CD4-positive, CD25-positive, alpha-beta regulatory T cell (primary cell): ENCODE measurements around the gene SYS1. TPM values are rescaled to one million over a fixed set of nuclear protein-coding genes. Genes with fewer than 3 reads are reported as not detected.
A peak's percentile ranks its signal among the peaks of the same experiment; 100 is the strongest.

Source experiments
- ATAC-seq, 2 donors: fragments of 150-1000 bp; cut with Tn5 transposase; one replicate each; pipeline ENCODE4 v1.10.0; 2021; ENCODE audit warnings: low read depth in 2 of 2, moderate number of reproducible peaks in 2 of 2, moderate library complexity in 1 of 2
- DNase-seq, 3 donors: peaks; one replicate each; pipeline versions ENCODE4 v3.0.0 to v3.0.0-alpha.2; 2012 to 2022; ENCODE audit warnings: mixed read lengths in 1 of 3
- H3K27ac ChIP-seq: one replicate; pipeline ENCODE4 v1.7.0; 2013; ENCODE audit warnings: mild to moderate bottlenecking, low read length; ENCODE audit not compliant: insufficient read depth, poor library complexity, severe bottlenecking
- H3K27me3 ChIP-seq: one replicate; pipeline ENCODE4 v1.7.0; 2013; ENCODE audit warnings: low read length; ENCODE audit not compliant: control insufficient read depth, insufficient read depth
- H3K36me3 ChIP-seq: one replicate; pipeline ENCODE4 v1.7.0; 2013; ENCODE audit warnings: mild to moderate bottlenecking, low read length, moderate library complexity; ENCODE audit not compliant: control insufficient read depth, insufficient read depth
- H3K4me1 ChIP-seq: 2 replicates; pipeline ENCODE4 v1.7.0; 2013; ENCODE audit warnings: mild to moderate bottlenecking, low read length; ENCODE audit not compliant: insufficient read depth, control insufficient read depth, poor library complexity, severe bottlenecking
- H3K4me3 ChIP-seq: one replicate; pipeline ENCODE4 v1.7.0; 2013; ENCODE audit warnings: low read depth, mild to moderate bottlenecking, low read length, moderate library complexity
- H3K9me3 ChIP-seq, 2 experiments: 1 replicate in 1 of 2; 2 replicates in 1 of 2; pipeline ENCODE4 v1.7.0; 2013; ENCODE audit warnings: low read length in 2 of 2, mild to moderate bottlenecking in 1 of 2, moderate library complexity in 1 of 2; ENCODE audit not compliant: control insufficient read depth in 2 of 2
- H3K27ac Mint-ChIP-seq, 3 donors: one replicate each; pipeline ENCODE4 v1.8.0; 2020 to 2022; ENCODE audit warnings: mild to moderate bottlenecking in 3 of 3, mixed read lengths in 3 of 3, moderate library complexity in 2 of 3
- H3K27me3 Mint-ChIP-seq: one replicate; pipeline ENCODE4 v1.8.0; 2022; ENCODE audit warnings: mild to moderate bottlenecking, mixed read lengths
- H3K36me3 Mint-ChIP-seq: one replicate; pipeline ENCODE4 v1.8.0; 2020; ENCODE audit warnings: mixed read lengths
- H3K4me1 Mint-ChIP-seq, 4 donors: one replicate each; pipeline ENCODE4 v1.8.0; 2020 to 2022; ENCODE audit warnings: mixed read lengths in 4 of 4, mild to moderate bottlenecking in 1 of 4
- H3K4me3 Mint-ChIP-seq, 4 donors: one replicate each; pipeline ENCODE4 v1.8.0; 2020 to 2022; ENCODE audit warnings: mild to moderate bottlenecking in 4 of 4, mixed read lengths in 4 of 4, moderate library complexity in 3 of 4
- H3K9me3 Mint-ChIP-seq, 7 donors: one replicate each; pipeline ENCODE4 v1.8.0; 2020 to 2022; ENCODE audit warnings: mixed read lengths in 7 of 7, mild to moderate bottlenecking in 3 of 7, moderate library complexity in 2 of 7
- polyA plus RNA-seq, 4 donors: library from polyadenylated mRNA; unstranded; fragments of 300-500 nt; fragmentation: Illumina TruSeq; gene quantifications; one replicate each; pipeline ENCODE4 v1.2.3, GENCODE V29; 2021
- total RNA-seq: library from RNA; stranded (reverse); gene quantifications from one replicate; pipeline ENCODE4 v1.2.3, GENCODE V29; 2022

SYS1 gene
- total and polyA plus RNA-seq, 5 donors from 2014 or later, result 38.4 to 94.2 (median 43.4) TPM

GRCh38 chr20:45320948-45321595 lies 41.9 kb upstream of the SYS1 start:
- no peak overlapping the region for H3K4me3 ChIP-seq
- no peaks in the 10 kb centered on the region for H3K36me3 Mint-ChIP-seq
- H3K4me3 Mint-ChIP-seq, result peak overlapping the region in 2 of 4 donors; percentile 15 to 36

GRCh38 chr20:45322952-45323383 lies 40.0 kb upstream of the SYS1 start:
- no peaks in the 10 kb centered on the region for H3K36me3 ChIP-seq
- H3K27ac ChIP-seq, result no peak overlapping the region
- DNase-seq (no peak), ATAC-seq (no peak)
- peaks cover 15% of the 10 kb centered on the region for H3K4me1 ChIP-seq
- Mint-ChIP-seq H3K36me3 (no peaks in the 10 kb centered on the region), H3K9me3 (no peaks in the 10 kb centered on the region), H3K27ac (no peak overlapping the region), H3K4me3 (no peak overlapping the region), H3K4me1 (peaks cover 8 to 19% (median 15%) of the 10 kb centered on the region in 4 donors), H3K27me3 (no peaks in the 10 kb centered on the region)
- no peaks in the 10 kb centered on the region for H3K27me3 ChIP-seq
- no peaks in the 10 kb centered on the region for H3K9me3 ChIP-seq
- no peak overlapping the region for H3K4me3 ChIP-seq

More at GRCh38 chr20:45320948-45321595, 41.9 kb upstream of the SYS1 start:
- no peak overlapping the region for H3K27ac ChIP-seq
- peak in 2 of 3 donors; percentile 11 to 78 for DNase-seq
- H3K36me3 ChIP-seq, result no peaks in the 10 kb centered on the region
- Mint-ChIP-seq H3K27ac (peak overlapping the region; percentile 63 to 78 (median 72)), H3K4me1 (peaks cover 8 to 27% (median 15%) of the 10 kb centered on the region in 4 donors), H3K9me3 (no peaks in the 10 kb centered on the region), H3K27me3 (peaks cover 5% of the 10 kb centered on the region)
- ATAC-seq, result peak; percentile 58 to 66
- peaks cover 15% of the 10 kb centered on the region for H3K4me1 ChIP-seq
- H3K27me3 ChIP-seq, result no peaks in the 10 kb centered on the region
- H3K9me3 ChIP-seq, result no peaks in the 10 kb centered on the region

GRCh38 chr20:45323731-45324130 lies 39.2 kb upstream of the SYS1 start:
- no peak overlapping the region for H3K4me3 ChIP-seq
- no peaks in the 10 kb centered on the region for H3K9me3 ChIP-seq
- Mint-ChIP-seq H3K4me1 (peaks cover 8 to 19% (median 15%) of the 10 kb centered on the region in 4 donors), H3K9me3 (no peaks in the 10 kb centered on the region), H3K4me3 (no peak overlapping the region), H3K27ac (no peak overlapping the region), H3K36me3 (no peaks in the 10 kb centered on the region), H3K27me3 (no peaks in the 10 kb centered on the region)
- no peak overlapping the region for H3K27ac ChIP-seq
- peaks cover 15% of the 10 kb centered on the region for H3K4me1 ChIP-seq
- H3K36me3 ChIP-seq, result peaks cover under 1% of the 10 kb centered on the region
- ATAC-seq, result no peak
- H3K27me3 ChIP-seq, result no peaks in the 10 kb centered on the region
- no peak for DNase-seq

DNA sequence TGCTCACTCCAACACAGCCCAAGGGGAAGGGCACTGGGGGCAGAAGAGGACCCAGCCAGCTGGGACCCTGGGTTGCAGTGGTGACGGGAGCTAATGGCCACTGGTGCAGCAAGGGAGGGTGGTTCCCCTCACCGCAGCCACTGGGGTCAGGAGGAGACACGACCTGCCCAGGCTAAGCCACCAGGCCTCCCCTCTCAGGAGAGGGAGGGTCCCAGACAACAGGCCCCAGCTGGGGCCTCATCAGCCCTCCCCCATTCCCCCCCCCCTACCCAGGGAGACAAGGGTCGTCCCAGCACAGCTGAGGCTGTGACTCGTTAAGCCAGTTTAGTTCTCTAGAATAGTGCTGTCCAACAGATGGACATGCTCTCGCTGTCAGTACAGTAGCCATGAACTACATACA lies 37.6 kb upstream of the SYS1 start:
- H3K9me3 ChIP-seq, result no peaks in the 10 kb centered on the region

DNA sequence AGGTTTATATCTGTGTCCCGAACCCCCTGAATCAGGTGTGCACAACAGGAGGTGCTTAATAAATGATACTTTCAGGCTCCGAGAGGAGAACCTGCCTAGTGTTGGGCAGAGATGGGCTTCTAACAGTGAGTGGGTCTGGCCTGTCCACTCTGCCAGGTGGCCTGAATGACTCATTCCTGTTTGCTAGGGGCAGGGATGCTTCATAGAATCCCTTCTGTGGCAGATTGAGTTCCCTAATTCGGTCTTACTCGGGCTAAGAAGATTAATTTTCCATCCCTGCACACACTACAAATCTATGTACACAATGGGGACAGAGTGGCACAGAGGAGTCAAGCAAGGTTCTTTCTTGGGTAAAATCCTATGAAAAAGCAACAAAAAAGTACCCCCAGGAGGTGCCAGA lies 34.5 kb upstream of the SYS1 start:
- Histone ChIP-seq H3K27me3 (no peaks in the 10 kb centered on the region), H3K4me3 (no peak overlapping the region), H3K4me1 (no peaks in the 10 kb centered on the region), H3K27ac (no peak overlapping the region), H3K36me3 (peaks cover 7% of the 10 kb centered on the region), H3K9me3 (no peaks in the 10 kb centered on the region)
- DNase-seq (no peak), ATAC-seq (no peak)
- Mint-ChIP-seq H3K4me3 (no peak overlapping the region), H3K36me3 (no peaks in the 10 kb centered on the region), H3K27me3 (no peaks in the 10 kb centered on the region), H3K27ac (peak overlapping the region in 1 of 3 donors; percentile 7), H3K9me3 (no peaks in the 10 kb centered on the region), H3K4me1 (no peaks in the 10 kb centered on the region)

More for the DNA sequence above, 37.6 kb upstream of the SYS1 start:
- Histone ChIP-seq H3K27ac (no peak overlapping the region), H3K4me1 (peaks cover 10% of the 10 kb centered on the region), H3K4me3 (no peak overlapping the region), H3K36me3 (peaks cover 7% of the 10 kb centered on the region), H3K27me3 (no peaks in the 10 kb centered on the region)
- no peak overlapping the region for H3K27ac Mint-ChIP-seq
- DNase-seq (no peak), ATAC-seq (no peak)
- no peaks in the 10 kb centered on the region for H3K36me3 Mint-ChIP-seq
- peaks cover 5 to 9% (median 8%) of the 10 kb centered on the region in 4 donors for H3K4me1 Mint-ChIP-seq
- H3K4me3 Mint-ChIP-seq, result no peak overlapping the region
- H3K9me3 Mint-ChIP-seq, result no peaks in the 10 kb centered on the region
- no peaks in the 10 kb centered on the region for H3K27me3 Mint-ChIP-seq

DNA sequence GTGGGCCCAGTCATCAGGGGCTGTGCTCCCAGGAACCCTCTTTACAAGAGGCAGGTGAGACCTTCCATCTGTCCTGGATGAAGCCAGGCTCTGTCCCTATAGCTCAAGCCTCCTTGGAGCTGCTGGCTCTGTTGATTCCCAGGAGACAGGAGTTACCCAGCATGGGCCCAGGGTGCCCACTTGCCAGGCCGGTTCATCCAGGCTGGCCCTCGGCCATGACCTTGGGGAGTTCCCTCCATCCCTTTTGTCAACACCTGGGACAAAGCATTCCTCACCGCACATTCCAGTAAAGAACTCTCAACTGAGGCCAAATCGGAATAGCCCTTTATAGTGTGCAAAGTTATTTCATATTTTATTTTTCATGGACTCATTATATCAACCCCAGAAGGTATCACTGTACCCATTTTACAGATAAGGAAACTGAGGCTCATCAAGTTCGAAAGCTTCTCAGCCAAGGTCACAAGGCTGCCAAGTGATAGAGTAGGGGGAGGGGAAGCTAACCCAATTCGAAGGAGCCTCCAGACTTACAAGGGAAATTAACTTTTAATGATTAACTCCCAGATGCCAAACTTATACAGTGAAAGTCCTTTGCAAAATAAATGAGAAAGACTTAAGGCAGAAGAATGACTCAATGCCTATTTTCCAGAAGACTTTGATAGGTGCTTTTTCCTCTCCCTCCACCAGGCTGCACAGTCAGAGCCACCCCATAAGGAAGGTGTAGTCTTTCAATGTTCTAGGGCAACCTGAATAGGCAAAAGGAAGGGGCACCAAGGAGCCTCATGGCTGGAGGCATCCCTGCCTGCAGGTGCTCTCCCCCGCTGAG lies 33.2 kb upstream of the SYS1 start:
- H3K4me3 ChIP-seq, result no peak overlapping the region
- Mint-ChIP-seq H3K27me3 (no peaks in the 10 kb centered on the region), H3K4me3 (no peak overlapping the region), H3K27ac (no peak overlapping the region), H3K4me1 (no peaks in the 10 kb centered on the region), H3K36me3 (no peaks in the 10 kb centered on the region), H3K9me3 (no peaks in the 10 kb centered on the region)
- H3K4me1 ChIP-seq, result no peaks in the 10 kb centered on the region
- H3K9me3 ChIP-seq, result no peaks in the 10 kb centered on the region
- H3K36me3 ChIP-seq, result peaks cover 7% of the 10 kb centered on the region
- no peak overlapping the region for H3K27ac ChIP-seq
- no peak for DNase-seq
- H3K27me3 ChIP-seq, result no peaks in the 10 kb centered on the region
- ATAC-seq, result no peak

DNA sequence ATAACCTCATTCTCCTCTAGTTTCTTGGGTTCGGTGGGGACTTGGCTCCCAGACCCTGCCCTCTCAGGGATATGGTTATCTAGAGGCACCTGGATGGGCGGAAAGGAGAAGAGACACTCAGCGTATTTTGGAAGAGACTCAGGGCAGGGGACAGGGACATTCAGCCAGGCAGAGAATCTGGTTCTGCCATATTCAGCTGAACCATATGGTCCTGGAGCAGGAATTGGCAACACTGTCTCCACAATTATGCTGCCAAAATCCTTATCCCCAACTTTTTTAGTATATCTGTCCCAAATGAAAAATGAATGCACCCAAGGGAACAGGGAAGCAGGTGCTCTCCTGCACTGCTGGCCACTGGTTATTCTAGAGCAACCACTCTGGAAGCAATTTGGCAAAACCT lies 32.5 kb upstream of the SYS1 start:
- no peak overlapping the region for H3K4me3 ChIP-seq
- H3K4me1 ChIP-seq, result no peaks in the 10 kb centered on the region
- H3K9me3 Mint-ChIP-seq, result no peaks in the 10 kb centered on the region
- no peak for ATAC-seq
- H3K36me3 Mint-ChIP-seq, result no peaks in the 10 kb centered on the region
- no peaks in the 10 kb centered on the region for H3K27me3 Mint-ChIP-seq
- H3K4me3 Mint-ChIP-seq, result no peak overlapping the region
- H3K36me3 ChIP-seq, result peaks cover 10% of the 10 kb centered on the region
- H3K27me3 ChIP-seq, result no peaks in the 10 kb centered on the region
- DNase-seq, result no peak
- no peaks in the 10 kb centered on the region for H3K9me3 ChIP-seq
- H3K4me1 Mint-ChIP-seq, result no peaks in the 10 kb centered on the region
- no peak overlapping the region for H3K27ac Mint-ChIP-seq
- no peak overlapping the region for H3K27ac ChIP-seq
